GM21619 (cell line): ENCODE data around the gene CACNB2.
"Not testable (repeated sequence)": the region's sequence is repeated elsewhere in the genome, so short reads cannot be mapped to it uniquely, and the experiment has no call there.

Experiments
- ATAC-seq: cut with Tn5 transposase; IDR thresholded peaks from one replicate; pipeline ENCODE4 v1.9.1; 2021; ENCODE audit not compliant: unreplicated experiment

The CACNB2 gene

DNA sequence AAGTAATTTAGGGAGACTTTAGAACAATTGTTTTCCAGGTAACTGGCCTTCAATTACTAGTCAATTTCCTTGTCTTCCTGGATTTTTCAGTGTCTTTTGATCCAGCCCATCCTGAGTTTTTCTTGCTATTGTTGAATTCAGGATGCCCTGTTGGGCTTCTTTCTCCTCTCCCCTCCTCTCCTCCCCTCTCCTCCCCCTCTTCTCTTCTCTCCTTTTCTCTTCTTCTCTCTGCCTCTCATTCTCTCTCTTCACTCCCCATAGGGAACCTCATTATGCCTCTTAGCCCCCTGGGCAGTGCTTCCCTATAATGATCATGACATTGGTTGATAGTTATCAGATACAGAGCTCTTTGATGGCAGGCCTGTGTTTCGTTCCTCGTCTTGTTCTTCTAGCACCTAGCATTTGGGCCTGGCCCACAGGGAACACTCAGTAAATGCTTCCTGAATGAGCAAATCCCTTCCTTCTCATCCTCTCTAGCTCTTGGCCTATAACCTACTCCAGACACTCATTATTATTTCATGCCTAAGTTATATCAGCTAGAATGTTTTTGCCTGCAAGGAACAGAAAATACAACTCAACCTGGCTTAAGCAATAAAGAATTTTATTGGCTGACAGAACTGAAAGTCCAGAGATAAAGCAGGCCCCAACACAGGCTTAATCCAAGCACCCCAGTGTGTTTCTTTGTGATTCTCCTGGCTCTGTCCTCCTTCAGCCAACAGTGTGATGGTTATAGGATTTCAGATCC is 56.8 kb downstream of the CACNB2 start:
- no peak for ATAC-seq

GRCh38 chr10:18197706-18198105 is 57.5 kb downstream of the CACNB2 start:
- ATAC-seq = no peak

DNA sequence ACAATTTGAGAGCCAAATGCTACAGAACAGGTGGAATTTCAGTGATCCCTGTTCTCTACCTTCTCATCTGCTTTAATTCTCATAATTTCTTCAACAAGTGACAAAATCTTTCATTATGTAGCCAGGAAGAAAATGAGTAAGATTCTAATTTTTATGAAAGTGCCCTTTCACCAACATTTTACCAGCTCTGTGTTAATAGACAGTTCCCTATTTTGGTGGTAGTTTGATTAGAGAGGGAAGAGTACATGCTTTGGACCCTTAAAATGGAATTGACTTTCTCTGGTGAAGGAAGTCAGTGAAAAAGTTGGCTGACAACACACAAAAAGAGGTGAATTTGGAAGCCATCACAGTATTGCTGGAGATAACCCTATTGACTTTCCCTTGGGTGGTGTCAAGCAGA is 61.7 kb downstream of the CACNB2 start:
- ATAC-seq = no peak

DNA sequence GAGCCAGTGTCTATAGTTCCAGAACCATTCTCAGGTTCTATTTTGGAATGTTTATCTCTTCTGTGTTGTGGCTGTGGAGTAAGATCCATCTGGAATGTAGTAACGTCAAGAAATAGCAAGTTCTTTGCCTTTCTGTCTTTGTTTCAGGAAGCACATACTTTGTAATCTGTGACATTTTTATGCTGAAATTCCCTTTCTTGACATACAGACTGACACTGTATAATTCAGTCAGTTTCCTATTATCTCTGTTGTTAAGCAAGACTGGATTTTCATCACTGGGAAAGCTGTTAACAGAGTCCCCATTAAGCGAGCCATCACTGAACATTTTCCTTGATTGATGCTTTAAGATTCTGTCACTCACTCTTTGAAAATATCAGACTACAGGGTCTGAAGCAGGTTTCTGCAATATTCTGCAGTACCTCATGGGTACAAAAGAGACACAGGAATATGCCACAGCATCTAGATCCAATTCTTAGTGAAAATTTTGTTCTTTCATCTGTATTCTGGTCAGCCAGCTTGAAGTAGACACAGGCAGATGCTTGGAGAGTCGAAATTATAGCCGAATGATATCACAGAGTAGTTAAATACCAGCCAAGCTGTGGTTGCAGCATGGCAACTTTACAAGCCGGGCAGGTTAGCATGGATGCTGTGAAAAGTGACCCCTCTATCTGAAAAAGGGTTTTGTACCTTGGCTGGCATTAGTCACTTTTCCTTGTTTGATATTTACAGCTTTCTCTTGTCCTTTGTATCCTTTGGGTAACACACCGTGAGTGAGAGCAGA is 62.6 kb downstream of the CACNB2 start:
- ATAC-seq = no peak

DNA sequence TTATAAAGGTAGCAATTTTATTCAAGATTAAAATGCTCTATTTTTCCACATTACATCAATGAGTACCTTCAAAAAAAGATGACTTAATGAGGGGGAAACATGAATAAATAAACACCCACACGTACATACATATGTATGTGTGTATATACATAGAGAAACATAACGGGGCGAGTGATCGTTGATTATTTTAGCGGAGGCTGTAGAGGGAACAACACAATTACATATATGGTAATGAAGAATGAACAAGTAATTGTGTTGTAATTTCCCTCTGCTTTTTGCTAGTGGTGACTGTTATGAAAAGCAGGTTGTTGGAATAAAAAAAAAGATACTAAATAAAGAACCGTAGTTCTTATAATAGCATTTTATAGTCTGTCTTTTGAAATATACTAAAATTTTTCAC is 63.2 kb downstream of the CACNB2 start:
- no peak for ATAC-seq

DNA sequence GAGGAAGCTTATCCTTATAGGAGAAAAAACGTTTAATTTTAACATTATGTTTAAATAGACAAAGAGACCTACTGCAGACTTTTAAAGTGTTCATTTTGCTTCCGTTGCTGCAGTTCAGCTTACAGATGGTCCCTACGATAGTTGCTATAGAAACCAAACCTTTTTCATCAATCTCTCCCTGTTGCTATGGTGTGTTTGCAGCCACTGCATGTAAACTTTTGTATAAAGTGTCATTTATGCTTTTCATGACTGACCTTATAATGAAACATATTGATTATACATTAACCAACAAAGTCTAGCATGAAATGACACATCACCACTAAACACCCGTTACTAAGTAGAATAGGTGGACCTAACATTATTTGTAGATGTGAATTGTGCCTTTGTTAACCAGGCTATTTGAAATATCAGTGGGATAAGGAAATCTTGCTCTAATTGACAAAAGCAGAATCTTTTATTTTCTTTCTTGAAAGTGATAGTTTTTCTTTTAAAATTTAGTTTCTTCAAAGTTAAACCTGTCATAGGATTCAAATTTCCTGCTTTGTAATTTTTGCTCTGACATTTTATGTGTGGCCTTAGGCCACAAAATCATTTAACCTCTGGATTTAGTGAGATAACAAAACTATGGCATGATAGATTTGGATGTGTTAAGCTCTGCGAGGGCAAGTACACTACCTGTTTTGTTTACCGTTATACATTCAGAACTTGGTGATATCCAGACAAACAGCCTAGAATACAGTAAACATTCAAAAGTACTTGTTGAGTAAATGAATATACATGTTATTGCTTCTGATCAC is 64.0 kb downstream of the CACNB2 start:
- ATAC-seq = no peak

DNA sequence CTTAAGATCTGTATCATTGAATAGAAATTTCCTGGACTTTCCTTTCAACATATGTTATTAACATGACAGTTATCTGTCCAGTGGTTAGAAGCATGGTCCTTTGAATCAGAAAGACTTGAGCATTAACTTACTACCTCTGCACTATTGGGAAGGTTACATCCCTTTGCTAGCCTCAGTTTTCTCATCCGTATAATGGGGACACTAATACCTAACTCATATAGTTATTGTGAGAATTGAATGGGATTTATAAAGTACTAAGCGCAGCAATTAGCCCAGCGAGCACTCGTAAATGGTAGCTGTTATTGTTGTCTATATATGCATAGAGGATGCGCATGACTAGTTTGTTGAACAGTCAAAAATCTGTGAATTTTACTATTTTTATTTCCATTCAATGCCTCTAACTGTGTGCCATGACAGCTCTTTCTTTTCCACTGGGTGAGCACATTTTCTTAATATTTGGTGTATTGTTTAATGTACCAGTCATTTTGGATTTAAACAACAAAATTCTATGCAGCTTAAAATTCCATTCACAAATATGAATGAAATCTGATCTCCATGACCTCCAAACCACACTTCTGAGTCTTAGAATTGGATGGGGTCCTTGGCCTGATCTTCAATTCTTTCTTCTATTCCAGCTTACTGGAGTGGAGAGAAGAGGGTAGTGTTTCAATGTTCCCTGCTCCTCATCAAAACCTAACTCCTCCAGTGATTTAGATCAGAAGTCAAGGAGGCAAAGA is 65.0 kb downstream of the CACNB2 start:
- no peak for ATAC-seq

- not testable (repeated sequence) for ATAC-seq
Measured at GRCh38 chr10:18208186-18208585, 68.0 kb downstream of the CACNB2 start.

- ATAC-seq = no peak
Measured at GRCh38 chr10:18209241-18209640, 69.0 kb downstream of the CACNB2 start.

DNA sequence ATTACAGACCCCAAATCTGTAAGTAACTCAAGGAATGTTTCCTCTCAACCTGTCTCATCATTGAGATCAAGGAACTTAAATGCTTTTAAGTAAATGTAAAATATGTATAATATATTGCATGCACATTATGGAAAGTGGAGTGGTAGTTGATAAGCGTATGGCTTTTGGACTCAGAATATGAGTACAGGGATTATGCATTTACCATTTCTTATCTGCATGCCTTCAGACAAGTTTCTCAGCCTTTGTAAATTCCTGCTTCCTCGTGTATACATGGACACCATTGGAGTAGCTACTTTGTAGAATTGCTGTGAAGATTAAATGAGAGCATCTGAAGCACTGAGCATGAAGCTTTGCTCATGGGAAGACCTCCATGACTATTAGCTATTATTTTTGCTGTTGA is 70.5 kb downstream of the CACNB2 start:
- ATAC-seq = no peak

GRCh38 chr10:18211862-18212261 is 71.6 kb downstream of the CACNB2 start:
- no peak for ATAC-seq

DNA sequence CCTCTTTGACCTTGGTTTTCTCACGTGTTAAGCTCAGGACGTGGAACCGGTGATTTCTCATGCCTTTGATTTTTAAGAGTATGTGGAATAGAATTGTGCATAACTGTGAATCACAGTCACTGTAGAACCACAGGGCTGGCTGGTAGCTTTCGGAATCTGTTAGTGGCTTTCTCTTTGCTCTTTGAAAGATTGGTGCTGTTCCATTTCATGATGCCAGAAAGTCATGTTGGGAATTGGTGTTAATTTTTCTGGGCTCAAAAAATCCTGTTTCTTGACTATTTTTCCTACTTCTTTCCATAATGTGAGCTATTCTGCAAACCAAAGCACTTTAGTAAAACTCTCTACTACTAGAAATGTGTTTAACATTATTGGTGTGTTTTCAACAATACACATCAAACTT is 73.0 kb downstream of the CACNB2 start:
- no peak for ATAC-seq

DNA sequence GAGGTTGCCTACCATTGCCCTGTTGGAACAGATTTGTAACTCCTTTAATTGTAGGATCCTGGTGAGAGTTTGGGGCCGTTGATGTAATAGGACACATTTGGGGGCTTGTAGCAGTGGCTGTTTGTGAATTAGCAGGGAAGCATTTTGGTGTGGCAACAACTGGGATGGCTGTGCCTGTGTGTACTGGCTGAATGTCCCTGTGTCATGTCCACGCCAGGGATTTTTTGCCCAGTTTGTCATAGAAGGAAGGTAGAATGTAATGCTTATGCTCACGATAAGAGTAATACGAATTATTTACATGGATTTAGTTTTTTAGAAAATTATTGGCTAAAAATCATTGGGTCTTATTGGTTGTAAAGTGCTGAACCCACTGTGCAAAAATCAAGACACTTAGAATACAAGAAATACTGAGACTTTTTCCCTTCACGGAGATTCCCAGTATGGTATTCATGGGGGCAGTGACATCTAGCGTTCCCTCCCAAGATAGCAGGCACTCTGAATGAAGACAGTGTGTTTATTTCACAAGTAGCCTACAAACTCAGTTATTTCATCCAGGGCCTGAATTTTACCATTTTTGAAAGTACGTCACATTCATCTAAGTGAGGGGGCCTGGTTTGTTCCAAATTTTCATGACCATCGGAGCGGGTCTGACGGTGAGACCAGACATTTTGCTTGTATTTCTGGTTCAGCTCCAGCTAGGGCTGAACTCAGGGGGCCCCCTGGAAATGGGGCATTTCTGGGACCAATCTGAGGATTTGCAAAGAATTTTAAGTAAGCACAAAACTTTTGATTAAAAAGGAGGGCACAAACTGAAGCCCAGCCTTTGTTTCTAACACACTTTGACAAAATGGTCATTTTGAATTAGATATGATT is 74.7 kb downstream of the CACNB2 start:
- peak; percentile 75 for ATAC-seq

DNA sequence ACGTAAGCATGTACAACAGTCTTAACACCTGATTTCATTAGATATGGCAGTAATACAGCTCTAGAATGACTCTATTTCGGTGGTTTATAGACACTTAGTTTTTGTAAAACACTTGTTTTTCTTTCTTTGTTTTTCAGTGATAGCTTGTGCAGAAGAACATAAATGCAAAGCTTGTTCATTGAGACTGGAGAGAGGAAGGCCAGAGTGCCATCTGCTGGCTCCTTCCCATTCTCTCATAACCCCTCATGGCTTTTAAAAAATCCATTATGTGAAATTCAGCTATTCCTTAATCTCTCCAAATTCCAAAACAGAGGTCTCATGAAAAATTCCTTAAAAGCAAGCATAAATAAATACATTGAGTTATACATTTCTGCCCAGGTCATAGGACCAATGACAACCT is 76.3 kb downstream of the CACNB2 start:
- ATAC-seq = no peak

GRCh38 chr10:18217577-18217976 is 77.4 kb downstream of the CACNB2 start:
- ATAC-seq = no peak

GRCh38 chr10:18219146-18219545 is 78.9 kb downstream of the CACNB2 start:
- no peak for ATAC-seq

GRCh38 chr10:18221123-18221522 is 80.9 kb downstream of the CACNB2 start:
- ATAC-seq = no peak

- ATAC-seq = no peak
Measured at GRCh38 chr10:18221882-18222281, 81.7 kb downstream of the CACNB2 start.

DNA sequence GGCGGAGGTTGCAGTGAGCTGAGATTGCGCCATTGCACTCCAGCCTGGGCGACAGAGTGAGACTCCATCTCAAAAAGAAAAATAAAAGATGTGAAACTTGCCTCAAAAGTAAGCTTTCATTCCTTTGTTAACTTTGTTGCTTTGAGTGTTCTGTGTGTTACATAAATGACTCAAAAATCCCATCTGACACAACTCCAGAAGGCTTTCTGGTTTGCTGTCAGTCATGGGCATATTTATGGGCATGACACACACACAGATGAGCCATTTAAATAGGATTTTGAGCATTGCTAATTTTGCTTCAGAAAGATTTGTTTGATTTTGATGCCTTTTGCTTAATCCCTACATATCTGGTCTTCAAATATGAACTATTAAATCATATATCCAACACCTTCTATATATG is 82.6 kb downstream of the CACNB2 start:
- no peak for ATAC-seq

GRCh38 chr10:18223898-18224297 is 83.7 kb downstream of the CACNB2 start:
- ATAC-seq = no peak
